Neural cell (in vitro differentiated cells): ENCODE results near the gene PLBD1. TPM values are rescaled to one million over a fixed set of nuclear protein-coding genes. Genes with fewer than 3 reads are reported as not detected.

Experiments
- H2AFZ ChIP-seq: fragments of 200-600, 300-800 bp; sonication (generic), shearing (Covaris generic); 2 replicates; pipeline ENCODE4 v1.6.0; 2014; ENCODE audit warnings: low read depth, mild to moderate bottlenecking, antibody characterized with exemption, low read length, moderate library complexity
- H3F3A ChIP-seq: fragments of 200-600 bp; shearing (Covaris generic); 2 replicates; pipeline ENCODE4 v1.6.1; 2016; ENCODE audit warnings: mild to moderate bottlenecking, moderate library complexity, mixed read lengths, antibody characterized with exemption, low read length; ENCODE audit not compliant: insufficient read depth, poor library complexity, severe bottlenecking
- H3K27ac ChIP-seq: fragments of 200-600, 300-800 bp; sonication (generic), shearing (Covaris generic); 2 replicates; pipeline ENCODE4 v1.5.1; 2014; ENCODE audit warnings: mild to moderate bottlenecking, low read length, moderate library complexity
- H3K27me3 ChIP-seq: fragments of 300-800, 200-600 bp; sonication (generic), shearing (Covaris generic); 2 replicates; pipeline ENCODE4 v1.6.0; 2014; ENCODE audit warnings: mild to moderate bottlenecking, low read depth, low read length, moderate library complexity; ENCODE audit not compliant: insufficient read depth
- H3K36me3 ChIP-seq: fragments of 300-800, 200-600 bp; sonication (generic), shearing (Covaris generic); 2 replicates; pipeline ENCODE4 v1.5.1; 2014; ENCODE audit warnings: mild to moderate bottlenecking, antibody characterized with exemption, low read length, moderate library complexity; ENCODE audit not compliant: insufficient read depth
- H3K4me2 ChIP-seq: fragments of 300-800, 200-600 bp; sonication (generic), shearing (Covaris generic); 2 replicates; pipeline ENCODE4 v1.6.0; 2014; ENCODE audit warnings: mild to moderate bottlenecking, low read length
- H3K4me3 ChIP-seq: fragments of 300-800, 200-600 bp; sonication (generic), shearing (Covaris generic); 2 replicates; pipeline ENCODE4 v1.5.1; 2014; ENCODE audit warnings: mild to moderate bottlenecking, low read length, moderate library complexity
- H3K79me2 ChIP-seq: fragments of 200-600 bp; shearing (Covaris generic); replicated peaks from 2 replicates; pipeline ENCODE4 v1.6.0; 2014; ENCODE audit warnings: mild to moderate bottlenecking, low read length, moderate library complexity; ENCODE audit not compliant: insufficient read depth
- H3K9ac ChIP-seq: fragments of 300-800, 200-600 bp; sonication (generic), shearing (Covaris generic); 2 replicates; pipeline ENCODE4 v1.6.1; 2016; ENCODE audit warnings: mild to moderate bottlenecking, low read length, mixed read lengths
- H3K9me2 ChIP-seq: fragments of 200-600 bp; shearing (Covaris generic); 2 replicates; pipeline ENCODE4 v1.6.1; 2016; ENCODE audit warnings: mild to moderate bottlenecking, low read length, mixed read lengths; ENCODE audit not compliant: insufficient read depth
- H3K9me3 ChIP-seq: fragments of 200-600, 300-800 bp; sonication (generic), shearing (Covaris generic); 2 replicates; pipeline ENCODE4 v1.6.1; 2016; ENCODE audit warnings: mild to moderate bottlenecking, mixed run types, low read length, moderate library complexity, mixed read lengths
- H4K20me1 ChIP-seq: fragments of 200-600 bp; shearing (Covaris generic); 2 replicates; pipeline ENCODE4 v1.6.1; 2016; ENCODE audit warnings: mild to moderate bottlenecking, mixed run types; ENCODE audit not compliant: insufficient read depth
- EP300 ChIP-seq: fragments of 450-650 bp; conservative IDR thresholded peaks from 2 replicates; pipeline ENCODE4 v1.6.1; 2014; ENCODE audit warnings: antibody characterized with exemption, mild to moderate bottlenecking, moderate library complexity; ENCODE audit not compliant: poor library complexity, severe bottlenecking
- EZH2 ChIP-seq: fragments of 200-600, 300-800 bp; shearing (Covaris generic), sonication (generic); IDR thresholded peaks from 2 replicates; pipeline ENCODE4 v1.6.1; 2014; ENCODE audit warnings: antibody characterized with exemption, low read length, borderline replicate concordance, mild to moderate bottlenecking; ENCODE audit not compliant: insufficient read depth, poor library complexity, severe bottlenecking
- MXI1 ChIP-seq: fragments of 450-650 bp; conservative IDR thresholded peaks from 2 replicates; pipeline ENCODE4 v1.6.1; 2014; ENCODE audit warnings: antibody characterized with exemption, mild to moderate bottlenecking; ENCODE audit not compliant: poor library complexity, severe bottlenecking
- POLR2AphosphoS5 ChIP-seq: IDR thresholded peaks from 2 replicates; pipeline ENCODE4 v1.6.1; 2012
- RAD21 ChIP-seq: fragments of 450-650 bp; conservative IDR thresholded peaks from 2 replicates; pipeline ENCODE4 v1.6.1; 2014; ENCODE audit warnings: antibody characterized with exemption, mild to moderate bottlenecking, moderate library complexity
- SMC3 ChIP-seq: fragments of 450-650 bp; conservative IDR thresholded peaks from 2 replicates; pipeline ENCODE4 v1.6.1; 2014; ENCODE audit warnings: antibody characterized with exemption, mild to moderate bottlenecking, moderate library complexity; ENCODE audit not compliant: poor library complexity
- TAF1 ChIP-seq: IDR thresholded peaks from 2 replicates; pipeline ENCODE4 v1.6.1; 2012; ENCODE audit warnings: low read depth
- polyA plus RNA-seq: library from polyadenylated mRNA; depleted of rRNA; stranded (reverse); fragments of >200 nt; gene quantifications from 2 replicates; pipeline ENCODE4 v1.2.3, GENCODE V29; 2014
- TF ChIP-seq, protein P1 (sequence below): IDR thresholded peaks from 2 replicates; pipeline ENCODE4 v1.6.1; 2012; ENCODE audit warnings: borderline replicate concordance
- TF ChIP-seq, protein P2 (sequence below): fragments of 450-650 bp; IDR thresholded peaks from 2 replicates; pipeline ENCODE4 v1.5.1; 2014; ENCODE audit warnings: antibody characterized with exemption, mild to moderate bottlenecking, moderate library complexity; ENCODE audit not compliant: poor library complexity, severe bottlenecking

PLBD1 gene
- polyA plus RNA-seq, 1 donor from 2014 or later = not detected

DNA sequence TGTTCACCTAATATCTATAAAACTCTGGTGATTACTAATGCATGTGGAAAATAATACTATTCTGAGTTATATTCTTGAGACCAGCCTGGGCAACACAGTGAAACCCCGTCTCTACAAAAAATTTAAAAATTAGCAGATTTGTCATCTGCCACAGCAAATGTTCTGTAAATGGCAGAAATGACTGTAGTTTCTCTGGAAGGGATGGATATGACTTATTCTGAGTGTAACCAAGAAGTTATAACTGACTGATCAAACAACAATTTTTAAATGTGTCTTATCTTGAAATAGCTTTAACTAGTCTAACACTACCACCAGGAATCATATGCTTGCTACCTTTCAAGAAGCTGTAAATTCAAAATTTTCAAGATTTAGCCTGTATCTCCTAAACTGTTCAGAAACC, 88.7 kb downstream of the PLBD1 start:
- no peaks in the 10 kb centered on the region for H3K9me2 ChIP-seq
- H3F3A ChIP-seq = no peaks in the 10 kb centered on the region
- H3K36me3 ChIP-seq = peaks cover 33% of the 10 kb centered on the region
- no peak overlapping the region for H3K4me3 ChIP-seq
- no peaks in the 10 kb centered on the region for H3K27me3 ChIP-seq
- TF ChIP-seq SMC3 (no peak), EZH2 (no peak), POLR2AphosphoS5 (no peak), RAD21 (no peak), TAF1 (no peak)
- TF ChIP-seq, protein P1, sequence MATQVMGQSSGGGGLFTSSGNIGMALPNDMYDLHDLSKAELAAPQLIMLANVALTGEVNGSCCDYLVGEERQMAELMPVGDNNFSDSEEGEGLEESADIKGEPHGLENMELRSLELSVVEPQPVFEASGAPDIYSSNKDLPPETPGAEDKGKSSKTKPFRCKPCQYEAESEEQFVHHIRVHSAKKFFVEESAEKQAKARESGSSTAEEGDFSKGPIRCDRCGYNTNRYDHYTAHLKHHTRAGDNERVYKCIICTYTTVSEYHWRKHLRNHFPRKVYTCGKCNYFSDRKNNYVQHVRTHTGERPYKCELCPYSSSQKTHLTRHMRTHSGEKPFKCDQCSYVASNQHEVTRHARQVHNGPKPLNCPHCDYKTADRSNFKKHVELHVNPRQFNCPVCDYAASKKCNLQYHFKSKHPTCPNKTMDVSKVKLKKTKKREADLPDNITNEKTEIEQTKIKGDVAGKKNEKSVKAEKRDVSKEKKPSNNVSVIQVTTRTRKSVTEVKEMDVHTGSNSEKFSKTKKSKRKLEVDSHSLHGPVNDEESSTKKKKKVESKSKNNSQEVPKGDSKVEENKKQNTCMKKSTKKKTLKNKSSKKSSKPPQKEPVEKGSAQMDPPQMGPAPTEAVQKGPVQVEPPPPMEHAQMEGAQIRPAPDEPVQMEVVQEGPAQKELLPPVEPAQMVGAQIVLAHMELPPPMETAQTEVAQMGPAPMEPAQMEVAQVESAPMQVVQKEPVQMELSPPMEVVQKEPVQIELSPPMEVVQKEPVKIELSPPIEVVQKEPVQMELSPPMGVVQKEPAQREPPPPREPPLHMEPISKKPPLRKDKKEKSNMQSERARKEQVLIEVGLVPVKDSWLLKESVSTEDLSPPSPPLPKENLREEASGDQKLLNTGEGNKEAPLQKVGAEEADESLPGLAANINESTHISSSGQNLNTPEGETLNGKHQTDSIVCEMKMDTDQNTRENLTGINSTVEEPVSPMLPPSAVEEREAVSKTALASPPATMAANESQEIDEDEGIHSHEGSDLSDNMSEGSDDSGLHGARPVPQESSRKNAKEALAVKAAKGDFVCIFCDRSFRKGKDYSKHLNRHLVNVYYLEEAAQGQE = no peak
- TF ChIP-seq, protein P2, sequence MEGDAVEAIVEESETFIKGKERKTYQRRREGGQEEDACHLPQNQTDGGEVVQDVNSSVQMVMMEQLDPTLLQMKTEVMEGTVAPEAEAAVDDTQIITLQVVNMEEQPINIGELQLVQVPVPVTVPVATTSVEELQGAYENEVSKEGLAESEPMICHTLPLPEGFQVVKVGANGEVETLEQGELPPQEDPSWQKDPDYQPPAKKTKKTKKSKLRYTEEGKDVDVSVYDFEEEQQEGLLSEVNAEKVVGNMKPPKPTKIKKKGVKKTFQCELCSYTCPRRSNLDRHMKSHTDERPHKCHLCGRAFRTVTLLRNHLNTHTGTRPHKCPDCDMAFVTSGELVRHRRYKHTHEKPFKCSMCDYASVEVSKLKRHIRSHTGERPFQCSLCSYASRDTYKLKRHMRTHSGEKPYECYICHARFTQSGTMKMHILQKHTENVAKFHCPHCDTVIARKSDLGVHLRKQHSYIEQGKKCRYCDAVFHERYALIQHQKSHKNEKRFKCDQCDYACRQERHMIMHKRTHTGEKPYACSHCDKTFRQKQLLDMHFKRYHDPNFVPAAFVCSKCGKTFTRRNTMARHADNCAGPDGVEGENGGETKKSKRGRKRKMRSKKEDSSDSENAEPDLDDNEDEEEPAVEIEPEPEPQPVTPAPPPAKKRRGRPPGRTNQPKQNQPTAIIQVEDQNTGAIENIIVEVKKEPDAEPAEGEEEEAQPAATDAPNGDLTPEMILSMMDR = no peak
- H3K4me2 ChIP-seq = no peak overlapping the region
- H2AFZ ChIP-seq = no peak overlapping the region
- H3K9ac ChIP-seq = no peak overlapping the region
- H4K20me1 ChIP-seq = no peaks in the 10 kb centered on the region
- no peak overlapping the region for H3K27ac ChIP-seq
- H3K9me3 ChIP-seq = no peaks in the 10 kb centered on the region
- H3K79me2 ChIP-seq = peaks cover 22% of the 10 kb centered on the region

DNA sequence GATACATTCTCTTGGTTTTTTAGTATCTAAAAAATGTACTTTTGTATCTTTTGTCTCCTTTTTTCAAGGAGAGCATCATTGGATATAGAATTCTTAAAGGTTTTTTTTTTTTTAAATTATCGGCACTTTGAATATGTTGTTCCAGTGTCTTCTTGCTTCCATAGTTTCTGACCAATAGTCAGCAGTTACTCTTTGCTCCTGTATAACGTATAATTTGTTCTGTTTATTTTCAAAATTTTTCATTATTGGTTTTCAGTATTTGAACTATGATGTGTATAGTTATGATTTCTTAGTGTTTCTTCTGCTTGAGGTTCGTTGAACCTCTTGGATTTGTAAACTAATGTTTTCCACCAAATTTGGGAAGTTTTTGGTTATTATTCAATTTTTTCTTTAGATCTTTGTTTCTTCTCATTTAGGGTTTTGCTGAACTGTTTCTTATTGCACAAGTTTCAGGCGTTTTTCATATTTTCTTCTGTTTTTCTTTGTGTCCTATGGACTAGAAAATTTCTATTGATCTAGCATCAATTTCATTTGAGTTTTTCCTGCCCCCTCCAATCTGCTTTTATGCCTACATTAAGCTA, 93.9 kb downstream of the PLBD1 start:
- Histone ChIP-seq H3K4me2 (no peak overlapping the region), H4K20me1 (no peaks in the 10 kb centered on the region), H3F3A (no peaks in the 10 kb centered on the region), H3K79me2 (peaks cover 22% of the 10 kb centered on the region), H3K27ac (no peak overlapping the region), H3K27me3 (no peaks in the 10 kb centered on the region), H3K9me2 (no peaks in the 10 kb centered on the region), H3K36me3 (peaks cover 38% of the 10 kb centered on the region), H3K9me3 (no peaks in the 10 kb centered on the region), H3K9ac (no peak overlapping the region), H3K4me3 (no peak overlapping the region), H2AFZ (no peak overlapping the region)
- TF ChIP-seq EP300 (no peak), RAD21 (no peak), TAF1 (no peak), POLR2AphosphoS5 (no peak), SMC3 (no peak), MXI1 (no peak)
- TF ChIP-seq, protein P1 = no peak
- TF ChIP-seq, protein P2 = no peak
